Measurements from ENCODE around the gene RABL6. TPM values are rescaled to one million over a fixed set of nuclear protein-coding genes. Genes with fewer than 3 reads are reported as not detected.

Gene RABL6
- total and polyA plus RNA-seq, 4 donors: 34.8 to 93.5 (median 67.7) TPM

DNA sequence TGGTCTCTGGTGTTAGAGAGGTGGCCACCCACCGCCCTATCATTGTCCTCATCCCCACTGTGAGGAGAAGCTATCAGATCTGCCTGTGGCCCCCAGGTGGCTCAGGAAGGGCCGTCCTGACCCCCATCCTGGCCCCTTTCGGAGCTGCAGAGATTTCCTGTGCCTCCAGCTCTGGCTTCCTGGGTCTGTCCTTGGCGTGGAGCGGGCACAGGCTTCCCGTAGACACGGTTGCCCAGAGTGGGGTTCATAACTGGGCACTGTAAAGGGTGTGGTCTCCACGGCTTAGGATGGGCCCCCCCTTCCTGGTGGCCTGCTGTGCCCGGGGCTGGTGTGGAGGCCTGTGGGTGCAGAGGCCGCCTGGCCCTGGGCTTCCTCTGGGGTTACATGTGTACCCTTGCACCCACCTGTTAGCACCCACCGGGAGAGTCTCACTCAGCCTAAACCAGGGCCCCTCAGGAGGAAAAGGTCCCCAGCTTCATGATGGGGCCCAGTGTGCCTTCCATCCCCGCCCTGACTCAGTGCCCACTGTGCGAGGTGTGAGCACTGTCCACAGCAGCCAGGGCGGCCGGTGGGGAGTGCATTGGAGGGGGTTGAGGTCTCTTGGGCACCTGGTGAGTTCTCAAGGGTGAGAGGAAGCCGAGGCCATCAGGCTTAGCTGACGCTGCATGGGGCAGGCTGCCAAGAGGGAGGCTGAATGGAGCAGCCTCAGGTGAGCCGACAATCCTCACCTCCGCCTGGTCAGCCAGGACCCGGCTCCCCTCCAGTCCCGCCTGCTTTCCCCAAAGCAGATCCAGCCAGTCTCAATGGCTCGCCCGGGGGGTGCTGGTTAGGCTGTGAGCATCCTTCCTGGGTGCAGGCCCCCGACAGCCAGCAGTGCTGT, 19.2 kb downstream of the RABL6 start:
- Histone ChIP-seq H3K27ac (ENCODE audit: low read depth, low read length) (no peak overlapping the region), H3K9me3 (ENCODE audit: control insufficient read depth, insufficient read depth, low read length) (no peaks in the 10 kb centered on the region), H3K4me3 (ENCODE audit: low read depth, low read length) (no peak overlapping the region), H3K4me1 (ENCODE audit: control insufficient read depth, insufficient read depth, low read length) (peaks cover 5% of the 10 kb centered on the region), H3K27me3 (ENCODE audit: control insufficient read depth, insufficient read depth, low read length) (no peaks in the 10 kb centered on the region), H3K36me3 (ENCODE audit: control insufficient read depth, insufficient read depth, low read length) (peaks cover 98% of the 10 kb centered on the region)
- no peak for DNase-seq (ENCODE audit: low read depth in 4 of 6, low spot score in 6 of 6)
- WGBS (ENCODE audit: insufficient coverage): 95% methylated on average over 23 of the region's 24 CpGs

- WGBS (ENCODE audit: insufficient coverage): 93% methylated on average over 11 of the region's 14 CpGs
- Histone ChIP-seq H3K4me3 (ENCODE audit: low read depth, low read length) (no peak overlapping the region), H3K36me3 (ENCODE audit: control insufficient read depth, insufficient read depth, low read length) (peaks cover 100% of the 10 kb centered on the region), H3K27ac (ENCODE audit: low read depth, low read length) (no peak overlapping the region), H3K4me1 (ENCODE audit: control insufficient read depth, insufficient read depth, low read length) (no peaks in the 10 kb centered on the region), H3K9me3 (ENCODE audit: control insufficient read depth, insufficient read depth, low read length) (no peaks in the 10 kb centered on the region), H3K27me3 (ENCODE audit: control insufficient read depth, insufficient read depth, low read length) (no peaks in the 10 kb centered on the region)
- no peak for DNase-seq (ENCODE audit: low read depth in 4 of 6, low spot score in 6 of 6)
Measured at GRCh38 chr9:136827794-136828473, 20.2 kb downstream of the RABL6 start.

DNA sequence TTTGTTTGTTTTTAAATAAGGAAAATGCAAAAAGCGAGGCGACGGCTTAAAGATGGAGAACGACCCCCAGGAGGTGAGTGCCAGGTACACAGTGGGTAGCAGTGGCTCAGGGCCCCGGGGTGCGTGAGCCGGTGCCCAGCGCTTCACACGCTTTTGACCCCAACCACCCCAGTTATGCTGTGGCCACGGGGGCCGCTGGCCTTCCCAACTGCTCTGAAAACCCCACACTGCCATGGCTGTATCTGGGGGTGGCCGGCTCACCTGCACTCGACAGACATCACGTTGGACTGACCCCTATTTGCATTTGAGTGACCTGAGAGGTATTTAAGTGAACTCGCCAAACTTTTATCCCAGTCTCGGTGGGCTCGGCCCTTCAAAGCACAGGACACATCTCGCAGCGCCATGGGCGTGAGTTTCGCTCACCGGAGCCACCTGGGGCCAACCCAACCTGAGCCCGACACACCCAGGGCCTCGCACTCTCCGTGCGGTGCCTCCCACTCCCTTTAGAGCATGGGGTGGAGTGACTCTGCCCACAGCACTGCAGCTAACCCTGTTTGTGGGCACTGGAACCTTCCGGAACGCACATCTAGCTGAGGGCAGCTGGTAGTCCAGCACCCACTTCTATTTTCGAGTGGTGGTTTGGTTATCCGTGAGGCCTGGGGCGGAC, 20.9 kb downstream of the RABL6 start:
- H3K9me3 ChIP-seq (ENCODE audit: control insufficient read depth, insufficient read depth, low read length): no peaks in the 10 kb centered on the region
- H3K4me1 ChIP-seq (ENCODE audit: control insufficient read depth, insufficient read depth, low read length): no peaks in the 10 kb centered on the region
- H3K36me3 ChIP-seq (ENCODE audit: control insufficient read depth, insufficient read depth, low read length): peaks cover 100% of the 10 kb centered on the region
- DNase-seq (ENCODE audit: low read depth in 4 of 6, low spot score in 6 of 6): no peak
- 95% methylated on average over 28 of the region's 31 CpGs for WGBS (ENCODE audit: insufficient coverage)
- H3K27ac ChIP-seq (ENCODE audit: low read depth, low read length): no peak overlapping the region
- H3K4me3 ChIP-seq (ENCODE audit: low read depth, low read length): no peak overlapping the region
- H3K27me3 ChIP-seq (ENCODE audit: control insufficient read depth, insufficient read depth, low read length): no peaks in the 10 kb centered on the region

DNA sequence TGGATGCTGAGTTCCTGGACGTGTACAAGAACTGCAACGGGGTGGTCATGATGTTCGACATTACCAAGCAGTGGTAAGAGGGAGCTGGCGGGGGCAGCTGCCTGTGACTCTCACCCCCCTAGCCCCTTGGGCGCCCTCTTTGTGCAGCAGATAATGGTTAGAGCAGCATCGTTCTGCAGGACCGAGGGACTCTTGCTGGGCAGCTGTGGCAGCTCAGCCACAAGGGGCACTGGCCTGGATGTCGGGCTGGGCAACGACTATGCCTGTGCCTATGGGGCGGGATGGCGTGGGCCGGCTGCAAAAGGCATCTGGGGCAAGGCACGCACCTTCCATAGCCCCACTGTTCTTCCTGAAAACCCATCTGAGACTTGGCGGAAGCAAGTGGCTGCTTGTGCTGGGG, 21.7 kb downstream of the RABL6 start:
- H3K9me3 ChIP-seq (ENCODE audit: control insufficient read depth, insufficient read depth, low read length): no peaks in the 10 kb centered on the region
- 91% methylated on average over 13 of the region's 14 CpGs for WGBS (ENCODE audit: insufficient coverage)
- H3K36me3 ChIP-seq (ENCODE audit: control insufficient read depth, insufficient read depth, low read length): peaks cover 94% of the 10 kb centered on the region
- H3K27ac ChIP-seq (ENCODE audit: low read depth, low read length): no peak overlapping the region
- DNase-seq (ENCODE audit: low read depth in 4 of 6, low spot score in 6 of 6): no peak
- no peaks in the 10 kb centered on the region for H3K27me3 ChIP-seq (ENCODE audit: control insufficient read depth, insufficient read depth, low read length)
- H3K4me1 ChIP-seq (ENCODE audit: control insufficient read depth, insufficient read depth, low read length): no peaks in the 10 kb centered on the region
- no peak overlapping the region for H3K4me3 ChIP-seq (ENCODE audit: low read depth, low read length)

DNA sequence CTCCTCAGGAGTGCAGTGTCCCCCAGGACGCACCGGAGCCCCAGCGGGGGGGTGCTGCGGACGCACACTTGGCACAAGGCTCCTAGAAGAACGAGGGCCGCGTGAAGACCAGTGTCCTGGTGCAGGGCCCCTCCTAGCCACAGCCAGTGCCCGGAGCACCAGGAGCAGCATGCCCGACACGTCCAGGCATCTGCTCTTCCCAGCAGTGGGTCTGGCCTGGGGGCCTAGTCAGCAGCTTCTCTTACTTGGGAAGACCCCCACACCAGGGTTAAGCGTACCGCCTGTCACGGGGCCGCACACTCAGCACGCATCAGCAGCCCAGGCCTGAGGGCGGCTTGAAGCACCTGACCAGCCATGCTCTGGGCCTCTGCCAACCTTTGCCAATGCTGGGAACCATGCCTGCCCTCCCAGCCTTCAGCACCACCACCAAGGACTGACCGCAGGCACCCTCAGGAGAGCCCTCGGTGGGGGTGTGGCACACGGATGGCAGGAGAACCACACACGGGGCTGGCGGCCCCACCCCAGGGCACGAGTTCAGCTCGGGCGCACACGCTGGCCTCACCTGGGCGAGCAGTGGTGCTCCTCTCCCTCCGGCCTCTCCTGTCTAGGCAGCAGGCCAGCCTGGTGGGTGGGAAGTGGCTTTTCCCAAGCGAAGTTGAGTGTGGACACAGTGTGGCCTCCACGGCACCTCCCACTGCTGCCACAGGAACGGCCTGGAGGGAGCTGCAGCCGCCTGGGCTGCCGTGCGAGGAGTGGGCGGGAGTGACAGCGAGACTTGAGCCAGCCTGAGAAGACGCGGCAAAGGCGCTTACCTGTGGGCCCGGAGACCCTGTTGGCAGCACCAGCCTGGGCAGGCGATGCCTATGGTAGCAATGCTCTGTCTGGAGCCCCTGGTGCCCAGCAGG, 22.5 kb downstream of the RABL6 start:
- DNase-seq (ENCODE audit: low read depth in 4 of 6, low spot score in 6 of 6): no peak
- Histone ChIP-seq H3K27me3 (ENCODE audit: control insufficient read depth, insufficient read depth, low read length) (no peaks in the 10 kb centered on the region), H3K36me3 (ENCODE audit: control insufficient read depth, insufficient read depth, low read length) (peaks cover 90% of the 10 kb centered on the region), H3K27ac (ENCODE audit: low read depth, low read length) (no peak overlapping the region), H3K4me1 (ENCODE audit: control insufficient read depth, insufficient read depth, low read length) (no peaks in the 10 kb centered on the region), H3K9me3 (ENCODE audit: control insufficient read depth, insufficient read depth, low read length) (no peaks in the 10 kb centered on the region), H3K4me3 (ENCODE audit: low read depth, low read length) (no peak overlapping the region)
- WGBS (ENCODE audit: insufficient coverage): 94% methylated on average over 41 of the region's 41 CpGs

GRCh38 chr9:136831002-136831719, 23.4 kb downstream of the RABL6 start:
- no peak overlapping the region for H3K4me3 ChIP-seq (ENCODE audit: low read depth, low read length)
- 96% methylated on average over 30 of the region's 30 CpGs for WGBS (ENCODE audit: insufficient coverage)
- no peaks in the 10 kb centered on the region for H3K27me3 ChIP-seq (ENCODE audit: control insufficient read depth, insufficient read depth, low read length)
- no peaks in the 10 kb centered on the region for H3K9me3 ChIP-seq (ENCODE audit: control insufficient read depth, insufficient read depth, low read length)
- H3K36me3 ChIP-seq (ENCODE audit: control insufficient read depth, insufficient read depth, low read length): peaks cover 90% of the 10 kb centered on the region
- H3K4me1 ChIP-seq (ENCODE audit: control insufficient read depth, insufficient read depth, low read length): no peaks in the 10 kb centered on the region
- H3K27ac ChIP-seq (ENCODE audit: low read depth, low read length): no peak overlapping the region
- no peak for DNase-seq (ENCODE audit: low read depth in 4 of 6, low spot score in 6 of 6)

GRCh38 chr9:136831720-136832104, 24.0 kb downstream of the RABL6 start:
- H3K27ac ChIP-seq (ENCODE audit: low read depth, low read length): no peak overlapping the region
- H3K9me3 ChIP-seq (ENCODE audit: control insufficient read depth, insufficient read depth, low read length): no peaks in the 10 kb centered on the region
- H3K4me3 ChIP-seq (ENCODE audit: low read depth, low read length): no peak overlapping the region
- H3K4me1 ChIP-seq (ENCODE audit: control insufficient read depth, insufficient read depth, low read length): no peaks in the 10 kb centered on the region
- peaks cover 90% of the 10 kb centered on the region for H3K36me3 ChIP-seq (ENCODE audit: control insufficient read depth, insufficient read depth, low read length)
- 92% methylated on average over 23 of the region's 23 CpGs for WGBS (ENCODE audit: insufficient coverage)
- DNase-seq (ENCODE audit: low read depth in 4 of 6, low spot score in 6 of 6): no peak
- no peaks in the 10 kb centered on the region for H3K27me3 ChIP-seq (ENCODE audit: control insufficient read depth, insufficient read depth, low read length)

DNA sequence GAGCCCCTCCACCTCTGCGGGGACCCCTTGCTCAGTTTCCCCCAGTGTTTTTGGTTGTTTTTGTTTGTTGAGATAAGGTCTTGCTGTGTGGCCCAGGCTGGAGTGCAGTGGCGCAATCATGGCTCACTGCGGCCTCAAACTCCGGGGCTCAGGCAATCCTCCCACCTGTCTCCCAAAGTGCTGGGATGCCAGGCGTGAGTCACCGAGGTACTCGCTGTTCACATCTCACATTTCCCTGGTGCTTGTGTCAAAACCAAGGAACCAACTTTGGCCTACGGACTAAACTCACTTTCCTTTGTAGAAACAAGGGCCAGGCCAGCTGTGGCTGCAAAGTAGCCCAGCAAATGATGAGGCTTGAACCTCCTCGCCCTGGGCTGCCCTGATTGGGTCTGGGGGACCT, 24.8 kb downstream of the RABL6 start:
- Histone ChIP-seq H3K4me1 (ENCODE audit: control insufficient read depth, insufficient read depth, low read length) (no peaks in the 10 kb centered on the region), H3K36me3 (ENCODE audit: control insufficient read depth, insufficient read depth, low read length) (peaks cover 90% of the 10 kb centered on the region), H3K27me3 (ENCODE audit: control insufficient read depth, insufficient read depth, low read length) (no peaks in the 10 kb centered on the region), H3K4me3 (ENCODE audit: low read depth, low read length) (no peak overlapping the region), H3K9me3 (ENCODE audit: control insufficient read depth, insufficient read depth, low read length) (no peaks in the 10 kb centered on the region), H3K27ac (ENCODE audit: low read depth, low read length) (no peak overlapping the region)
- 97% methylated on average over 9 of the region's 9 CpGs for WGBS (ENCODE audit: insufficient coverage)
- DNase-seq (ENCODE audit: low read depth in 4 of 6, low spot score in 6 of 6): no peak
